Peyer's patch (tissue), 4 donors: ENCODE data around the gene PLCH1.

Experiments
- POLR2A ChIP-seq, 2 donors: fragments of 450-650 bp; IDR thresholded peaks; one replicate each; pipeline ENCODE4 v1.5.1; 2017; ENCODE audit warnings: antibody characterized with exemption in 2 of 2, mild to moderate bottlenecking in 2 of 2, moderate library complexity in 2 of 2
- TF ChIP-seq, protein P1 (sequence below), 6 experiments: fragments of 450-650 bp in 4 of 6; fragments of 200-600 bp in 2 of 6; sonication (generic) in 1 of 6; IDR thresholded peaks; one replicate each; pipeline ENCODE4 v1.5.1; 2017 to 2019; ENCODE audit warnings: antibody characterized with exemption in 6 of 6, mild to moderate bottlenecking in 3 of 6, moderate library complexity in 1 of 6

DNA sequence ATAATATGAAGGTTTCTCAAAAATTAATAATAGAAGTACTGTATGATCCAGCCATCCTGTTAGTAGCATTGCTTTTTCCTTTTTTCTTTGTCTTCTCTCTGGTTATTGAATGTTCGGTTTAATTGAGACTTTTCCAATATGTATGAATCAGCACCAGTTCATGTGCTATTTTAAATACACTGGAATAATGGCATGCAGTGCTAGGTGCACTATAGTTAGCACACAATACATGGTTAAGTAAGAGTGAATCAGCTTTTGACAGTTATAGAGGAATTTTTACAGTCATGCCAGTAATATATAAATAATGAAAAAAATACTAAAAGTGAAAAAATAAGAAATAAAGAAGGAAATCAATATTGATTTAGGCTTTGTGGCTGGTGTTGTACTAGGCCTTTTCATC, 337.5 kb downstream of the PLCH1 start:
- TF ChIP-seq, protein P1, sequence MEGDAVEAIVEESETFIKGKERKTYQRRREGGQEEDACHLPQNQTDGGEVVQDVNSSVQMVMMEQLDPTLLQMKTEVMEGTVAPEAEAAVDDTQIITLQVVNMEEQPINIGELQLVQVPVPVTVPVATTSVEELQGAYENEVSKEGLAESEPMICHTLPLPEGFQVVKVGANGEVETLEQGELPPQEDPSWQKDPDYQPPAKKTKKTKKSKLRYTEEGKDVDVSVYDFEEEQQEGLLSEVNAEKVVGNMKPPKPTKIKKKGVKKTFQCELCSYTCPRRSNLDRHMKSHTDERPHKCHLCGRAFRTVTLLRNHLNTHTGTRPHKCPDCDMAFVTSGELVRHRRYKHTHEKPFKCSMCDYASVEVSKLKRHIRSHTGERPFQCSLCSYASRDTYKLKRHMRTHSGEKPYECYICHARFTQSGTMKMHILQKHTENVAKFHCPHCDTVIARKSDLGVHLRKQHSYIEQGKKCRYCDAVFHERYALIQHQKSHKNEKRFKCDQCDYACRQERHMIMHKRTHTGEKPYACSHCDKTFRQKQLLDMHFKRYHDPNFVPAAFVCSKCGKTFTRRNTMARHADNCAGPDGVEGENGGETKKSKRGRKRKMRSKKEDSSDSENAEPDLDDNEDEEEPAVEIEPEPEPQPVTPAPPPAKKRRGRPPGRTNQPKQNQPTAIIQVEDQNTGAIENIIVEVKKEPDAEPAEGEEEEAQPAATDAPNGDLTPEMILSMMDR (IDR thresholded peaks at IDR 0.05): no peak
- TF ChIP-seq POLR2A (IDR thresholded peaks at IDR 0.05): no peak
